Large intestine (tissue), 3 donors: Measurements from ENCODE around the gene PTPRH. TPM values are rescaled to one million over a fixed set of nuclear protein-coding genes. Genes with fewer than 3 reads are reported as not detected.

Source experiments
- DNase-seq, 2 donors: peaks; one replicate each; pipeline versions ENCODE4 v3.0.0 to v3.0.0-alpha.2; 2013
- H3K27ac ChIP-seq: one replicate; pipeline ENCODE4 v1.5.1; 2013; ENCODE audit warnings: low read length
- H3K27me3 ChIP-seq: 2 replicates; pipeline ENCODE4 v1.6.1; 2013; ENCODE audit warnings: low read length; ENCODE audit not compliant: control insufficient read depth, insufficient read depth
- H3K36me3 ChIP-seq: 2 replicates; pipeline ENCODE4 v1.6.1; 2013; ENCODE audit warnings: low read length; ENCODE audit not compliant: control insufficient read depth, insufficient read depth
- H3K4me1 ChIP-seq: one replicate; pipeline ENCODE4 v1.6.1; 2013; ENCODE audit warnings: low read length; ENCODE audit not compliant: control insufficient read depth, insufficient read depth
- H3K4me3 ChIP-seq: one replicate; pipeline ENCODE4 v1.5.1; 2013; ENCODE audit warnings: low read length
- H3K9me3 ChIP-seq: one replicate; pipeline ENCODE4 v1.6.1; 2013; ENCODE audit warnings: mild to moderate bottlenecking, low read depth, low read length, moderate library complexity; ENCODE audit not compliant: control insufficient read depth
- WGBS: methylation state at CpG from one replicate; pipeline ENCODE4 v1.1.5; 2013; ENCODE audit warnings: low lambda C conversion rate; ENCODE audit not compliant: insufficient coverage; 5-methylcytosine and 5-hydroxymethylcytosine counted together
- polyA plus RNA-seq: library from polyadenylated mRNA; unstranded; fragments of 120-200 nt; gene quantifications from one replicate; pipeline ENCODE4 v1.2.1, GENCODE V29; 2013

The PTPRH gene
- polyA plus RNA-seq, 1 donor = 28.1 TPM

GRCh38 chr19:55230329-55230728 is 21.0 kb upstream of the PTPRH start:
- no peak for DNase-seq
- H3K27ac ChIP-seq = peak overlapping the region; percentile 86
- no CpG with 5 or more reads among the region's 13 CpGs for WGBS
- peaks cover 5% of the 10 kb centered on the region for H3K9me3 ChIP-seq
- H3K4me3 ChIP-seq = no peak overlapping the region
- no peaks in the 10 kb centered on the region for H3K27me3 ChIP-seq
- H3K4me1 ChIP-seq = peaks cover 57% of the 10 kb centered on the region
- peaks cover 65% of the 10 kb centered on the region for H3K36me3 ChIP-seq

GRCh38 chr19:55229789-55230182 is 20.5 kb upstream of the PTPRH start:
- peaks cover 63% of the 10 kb centered on the region for H3K36me3 ChIP-seq
- peaks cover 60% of the 10 kb centered on the region for H3K4me1 ChIP-seq
- WGBS = no CpG with 5 or more reads among the region's 17 CpGs
- H3K9me3 ChIP-seq = peaks cover 5% of the 10 kb centered on the region
- no peak overlapping the region for H3K4me3 ChIP-seq
- peak overlapping the region; percentile 86 for H3K27ac ChIP-seq
- peak in 1 of 2 donors; percentile 50 for DNase-seq
- H3K27me3 ChIP-seq = no peaks in the 10 kb centered on the region

- H3K27me3 ChIP-seq = no peaks in the 10 kb centered on the region
- H3K9me3 ChIP-seq = peaks cover 5% of the 10 kb centered on the region
- peaks cover 60% of the 10 kb centered on the region for H3K4me1 ChIP-seq
- H3K27ac ChIP-seq = peak overlapping the region; percentile 86
- DNase-seq = no peak
- no peak overlapping the region for H3K4me3 ChIP-seq
- H3K36me3 ChIP-seq = peaks cover 58% of the 10 kb centered on the region
- no CpG with 5 or more reads among the region's 18 CpGs for WGBS
Observed at GRCh38 chr19:55229145-55229788, 20.0 kb upstream of the PTPRH start.

DNA sequence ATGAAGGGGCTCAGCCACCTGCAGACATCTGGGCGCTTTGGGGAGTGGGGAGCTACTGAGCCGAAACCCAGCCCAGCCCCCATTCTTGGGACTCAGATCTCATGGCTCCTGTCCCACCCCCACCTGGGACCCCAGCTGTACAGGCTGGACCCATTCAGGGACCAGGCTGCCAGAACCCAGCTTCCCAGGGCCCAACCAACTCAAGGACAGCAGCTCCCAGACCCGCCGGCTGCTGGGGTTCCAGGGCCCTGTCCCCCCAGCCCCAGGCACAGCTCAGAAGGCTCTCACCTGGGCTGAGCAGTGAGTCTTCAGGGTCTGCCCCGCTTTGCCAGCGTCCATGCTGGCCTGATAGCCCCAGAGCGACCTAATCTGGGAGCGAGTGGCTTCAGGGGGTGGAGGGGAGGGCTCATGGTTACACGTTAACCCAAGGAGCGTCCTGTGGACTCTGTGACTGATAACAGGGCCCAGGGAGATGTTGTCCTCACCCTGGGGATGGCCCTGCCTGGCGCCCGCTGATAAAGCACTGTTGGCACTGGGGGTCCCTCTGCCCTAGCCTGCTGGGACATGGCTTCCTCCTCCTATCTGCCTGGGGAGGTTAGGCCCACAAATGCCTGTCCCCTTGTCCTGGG is 19.2 kb upstream of the PTPRH start, which contains the start of gene TMEM86B:
TSS of gene TMEM86B (minus strand) at position 361 of the 629 bp plus-strand sequence. CDS start at position 339, 22 bp downstream.
- H3K27me3 ChIP-seq = no peaks in the 10 kb centered on the region
- peaks cover 63% of the 10 kb centered on the region for H3K36me3 ChIP-seq
- H3K9me3 ChIP-seq = peaks cover 5% of the 10 kb centered on the region
- peak within 1 kb of the TSS; percentile 75 for H3K4me3 ChIP-seq
- no CpG with 5 or more reads among the region's 12 CpGs for WGBS
- H3K27ac ChIP-seq = peak within 1 kb of the TSS; percentile 86
- peak; percentile 87 to 93 for DNase-seq
- peaks cover 60% of the 10 kb centered on the region for H3K4me1 ChIP-seq

GRCh38 chr19:55228015-55228391 is 18.7 kb upstream of the PTPRH start:
- DNase-seq = no peak

GRCh38 chr19:55227241-55228014 is 18.1 kb upstream of the PTPRH start:
- H3K4me3 ChIP-seq = peak overlapping the region; percentile 75
- H3K27ac ChIP-seq = peak overlapping the region; percentile 86
- H3K4me1 ChIP-seq = peaks cover 60% of the 10 kb centered on the region
- DNase-seq = peak in 1 of 2 donors; percentile 42
- peaks cover 67% of the 10 kb centered on the region for H3K36me3 ChIP-seq
- no CpG with 5 or more reads among the region's 25 CpGs for WGBS
- peaks cover 5% of the 10 kb centered on the region for H3K9me3 ChIP-seq
- no peaks in the 10 kb centered on the region for H3K27me3 ChIP-seq

More at GRCh38 chr19:55228015-55228391, 18.7 kb upstream of the PTPRH start:
- peaks cover 5% of the 10 kb centered on the region for H3K9me3 ChIP-seq
- peak overlapping the region; percentile 86 for H3K27ac ChIP-seq
- H3K36me3 ChIP-seq = peaks cover 67% of the 10 kb centered on the region
- WGBS = no CpG with 5 or more reads among the region's 17 CpGs
- no peaks in the 10 kb centered on the region for H3K27me3 ChIP-seq
- H3K4me1 ChIP-seq = peaks cover 60% of the 10 kb centered on the region
- H3K4me3 ChIP-seq = peak overlapping the region; percentile 75

DNA sequence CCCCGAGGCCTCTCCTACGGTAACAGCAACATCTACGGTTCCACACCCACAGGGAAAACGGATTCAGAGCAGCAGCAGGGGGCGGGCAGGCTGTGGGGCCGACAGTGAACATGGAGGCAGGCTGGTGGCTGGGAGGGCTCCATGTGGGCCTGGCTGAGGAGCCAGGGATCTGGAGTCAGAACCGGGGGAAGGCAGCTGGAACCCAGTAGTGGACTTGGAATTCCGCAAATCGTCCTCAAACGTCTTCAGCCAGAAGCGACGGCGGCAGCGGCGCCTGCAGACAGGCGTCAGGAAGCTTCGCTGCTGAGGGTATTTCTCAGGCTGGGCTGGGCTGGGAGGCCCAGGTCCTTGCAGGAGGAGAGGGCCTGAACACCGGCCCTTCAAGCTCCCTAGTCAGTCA is 17.5 kb upstream of the PTPRH start:
- Histone ChIP-seq H3K27ac (no peak overlapping the region), H3K9me3 (peaks cover 5% of the 10 kb centered on the region), H3K4me1 (peaks cover 56% of the 10 kb centered on the region), H3K4me3 (peak overlapping the region; percentile 75), H3K27me3 (no peaks in the 10 kb centered on the region), H3K36me3 (peaks cover 61% of the 10 kb centered on the region)
- no CpG with 5 or more reads among the region's 18 CpGs for WGBS
- no peak for DNase-seq

GRCh38 chr19:55226273-55226672 is 17.0 kb upstream of the PTPRH start:
- Histone ChIP-seq H3K27ac (no peak overlapping the region), H3K27me3 (no peaks in the 10 kb centered on the region), H3K4me1 (peaks cover 51% of the 10 kb centered on the region), H3K36me3 (peaks cover 56% of the 10 kb centered on the region), H3K4me3 (peak overlapping the region; percentile 75), H3K9me3 (peaks cover under 1% of the 10 kb centered on the region)
- no peak for DNase-seq
- WGBS = no CpG with 5 or more reads among the region's 9 CpGs

GRCh38 chr19:55225415-55225958 is 16.2 kb upstream of the PTPRH start:
- Histone ChIP-seq H3K4me3 (no peak overlapping the region), H3K9me3 (no peaks in the 10 kb centered on the region), H3K27ac (no peak overlapping the region), H3K36me3 (peaks cover 50% of the 10 kb centered on the region), H3K27me3 (no peaks in the 10 kb centered on the region), H3K4me1 (peaks cover 44% of the 10 kb centered on the region)
- no peak for DNase-seq
- 88% methylated on average over 1 of the region's 7 CpGs for WGBS
